GM19240 (cell line): ENCODE results near the gene FBXO11.
"Not testable (repeated sequence)": the region's sequence is repeated elsewhere in the genome, so short reads cannot be mapped to it uniquely, and the experiment has no call there.

Experiments
- DNase-seq: peaks from one replicate; pipeline ENCODE4 v3.0.0; 2011; ENCODE audit warnings: low spot score; ENCODE audit not compliant: insufficient read length

Gene FBXO11

GRCh38 chr2:47897883-47898731 lies 8.2 kb downstream of the FBXO11 start:
- no peak for DNase-seq

- DNase-seq: not testable (repeated sequence)
Observed at GRCh38 chr2:47897191-47897882, 9.0 kb downstream of the FBXO11 start.

DNA sequence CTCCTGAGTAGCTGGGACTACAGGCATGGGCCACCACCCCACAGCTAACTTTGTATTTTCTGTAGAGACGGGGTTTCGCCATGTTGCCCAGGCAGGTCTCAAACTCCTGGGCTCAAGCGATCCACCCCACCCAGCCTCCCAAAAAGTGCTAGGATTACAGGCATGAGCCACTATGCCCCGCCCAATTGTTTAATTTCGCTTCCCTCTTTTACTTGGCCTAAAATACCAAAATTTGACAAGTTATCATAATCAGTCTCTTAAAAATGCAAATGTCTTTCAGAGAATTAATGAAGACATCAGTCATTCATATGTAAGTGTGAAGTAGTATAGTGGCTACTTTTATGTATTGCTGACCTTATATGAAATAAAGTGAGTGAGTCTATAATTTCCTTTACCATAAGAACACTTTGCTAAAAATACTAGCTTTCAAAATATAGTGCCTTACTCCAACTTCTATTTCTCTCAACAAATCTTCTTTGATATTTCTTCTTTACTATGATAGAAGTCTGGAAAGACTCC lies 9.8 kb downstream of the FBXO11 start:
- DNase-seq: no peak

- no peak for DNase-seq
Observed at GRCh38 chr2:47893771-47894170, 12.5 kb downstream of the FBXO11 start.

GRCh38 chr2:47892338-47892730 lies 14.0 kb downstream of the FBXO11 start:
- no peak for DNase-seq

- no peak for DNase-seq
Observed at GRCh38 chr2:47891369-47892337, 14.6 kb downstream of the FBXO11 start.

DNA sequence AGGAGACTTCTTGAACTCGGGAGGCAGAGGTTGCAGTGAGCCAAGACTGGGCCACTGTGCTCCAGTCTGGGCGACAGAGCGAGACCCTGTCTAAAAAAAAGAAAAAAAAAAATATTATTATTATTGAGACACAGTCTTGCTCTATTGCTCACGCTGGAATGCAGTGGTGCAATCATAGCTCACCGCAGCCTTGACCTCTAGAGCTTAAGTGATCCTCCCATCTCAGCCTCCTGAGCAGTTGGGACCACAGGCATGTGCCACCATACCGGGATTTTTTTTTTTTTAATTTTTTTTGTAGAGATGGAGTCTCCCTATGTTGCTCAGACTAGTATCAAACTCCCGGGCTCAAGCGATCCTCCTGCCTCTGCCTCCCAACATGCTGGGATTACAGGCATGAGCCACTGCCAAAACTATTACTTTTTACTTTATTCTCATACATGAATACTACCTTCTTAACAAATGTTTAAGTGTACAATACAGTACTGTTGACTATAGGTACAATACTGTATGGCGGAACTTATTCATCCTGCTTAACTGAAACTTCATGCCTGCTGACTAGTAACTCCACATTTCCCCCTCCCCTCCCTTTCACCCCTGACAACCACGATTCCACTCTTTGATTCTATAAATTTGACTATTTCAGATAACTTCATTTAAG lies 15.5 kb downstream of the FBXO11 start:
- no peak for DNase-seq

- no peak for DNase-seq
Observed at GRCh38 chr2:47888581-47889280, 17.6 kb downstream of the FBXO11 start.

GRCh38 chr2:47876912-47877311 lies 29.4 kb downstream of the FBXO11 start:
- no peak for DNase-seq

DNA sequence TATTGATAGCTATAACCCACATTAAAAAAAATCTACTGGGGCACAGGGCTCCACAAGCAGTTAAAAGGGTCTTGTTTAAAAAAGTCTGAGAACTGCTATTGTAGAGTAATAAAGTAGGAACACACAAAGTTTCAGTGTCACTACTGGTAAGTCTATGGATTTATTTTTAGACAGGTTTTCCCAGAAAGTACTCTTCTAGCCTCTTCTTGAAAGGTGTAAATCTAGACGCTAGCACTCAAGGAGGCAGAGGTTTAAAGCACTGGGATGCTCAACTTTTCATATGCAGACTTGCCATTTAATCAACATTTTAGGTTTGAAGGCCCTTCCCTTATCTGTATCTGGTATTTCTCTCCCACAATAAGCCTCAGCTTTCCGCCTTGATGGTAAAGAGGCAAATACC lies 33.4 kb downstream of the FBXO11 start:
- no peak for DNase-seq

GRCh38 chr2:47870641-47871540 lies 35.4 kb downstream of the FBXO11 start:
- no peak for DNase-seq

DNA sequence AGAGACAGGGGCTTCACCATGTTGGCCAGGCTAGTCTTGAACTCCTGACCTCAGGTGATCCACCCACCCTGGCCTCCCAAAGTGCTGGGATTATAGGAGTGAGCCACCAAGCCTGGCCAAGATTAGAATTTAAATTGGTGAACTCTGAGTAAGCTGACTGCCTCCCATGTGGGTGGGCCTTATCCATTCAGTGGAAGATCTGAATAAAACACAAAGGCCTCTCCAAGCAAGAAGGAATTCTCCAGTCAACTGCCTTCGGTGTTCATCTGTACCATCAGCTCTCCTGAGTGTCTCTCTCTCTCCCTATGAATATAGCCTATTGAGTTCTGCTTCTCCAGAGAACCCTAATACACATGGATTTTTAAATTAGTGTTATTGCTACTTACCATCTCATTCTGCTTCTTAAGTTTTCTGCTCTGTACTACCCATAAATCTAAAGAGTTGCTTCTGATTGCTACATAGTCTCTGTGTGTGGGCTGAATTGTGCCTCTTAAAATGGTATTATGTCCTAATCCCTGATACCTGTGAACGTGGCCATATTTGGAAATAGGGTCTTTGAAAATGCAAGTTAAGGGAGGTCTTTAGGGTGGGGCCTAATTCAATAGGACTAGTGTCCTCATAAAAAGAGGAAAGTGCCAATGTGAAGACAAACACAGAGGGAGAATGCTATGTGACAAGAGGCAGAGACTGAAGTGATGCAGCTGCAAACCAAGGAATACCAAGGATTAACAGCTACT lies 36.3 kb downstream of the FBXO11 start:
- no peak for DNase-seq

- DNase-seq: no peak
Observed at GRCh38 chr2:47868611-47869352, 37.5 kb downstream of the FBXO11 start.

DNA sequence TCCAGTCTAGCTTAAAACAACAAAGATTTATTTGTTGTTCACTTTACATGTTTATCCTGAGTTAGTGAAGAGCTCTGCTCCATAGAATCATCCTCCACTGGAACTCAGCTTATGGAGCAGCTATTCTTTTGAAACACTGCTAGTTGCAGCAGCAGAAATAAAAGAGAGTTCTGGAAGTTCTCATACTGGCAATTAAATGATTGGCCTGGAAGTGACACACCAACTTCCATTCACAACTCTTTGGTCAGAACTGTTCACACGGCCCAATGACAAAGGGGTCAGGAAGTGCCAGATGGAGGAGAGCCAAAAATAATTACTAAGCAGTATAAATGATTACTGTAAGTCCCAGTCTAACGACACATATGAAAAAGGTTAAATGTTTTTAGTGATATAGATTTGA lies 39.1 kb downstream of the FBXO11 start:
- DNase-seq: no peak

GRCh38 chr2:47864566-47864965 lies 41.7 kb downstream of the FBXO11 start:
- no peak for DNase-seq

DNA sequence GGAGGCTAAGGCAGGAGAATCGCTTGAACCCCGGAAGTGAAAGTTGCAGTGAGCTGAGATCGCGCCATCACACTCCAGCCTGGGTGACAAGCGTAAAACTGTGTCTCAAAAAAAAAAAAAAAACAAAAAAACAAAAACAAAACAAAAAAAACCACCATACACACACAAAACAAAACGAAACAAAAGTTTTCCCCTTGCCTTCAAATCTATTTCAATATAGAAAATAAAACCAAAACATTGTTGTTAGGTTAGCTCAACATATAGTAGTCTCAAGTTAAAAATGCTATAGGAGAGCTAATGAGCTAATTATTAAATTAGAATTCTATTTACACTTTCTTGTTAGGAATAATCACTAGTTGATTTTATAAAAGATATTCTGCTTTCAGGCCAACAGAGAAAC lies 43.3 kb downstream of the FBXO11 start:
- DNase-seq: no peak

DNA sequence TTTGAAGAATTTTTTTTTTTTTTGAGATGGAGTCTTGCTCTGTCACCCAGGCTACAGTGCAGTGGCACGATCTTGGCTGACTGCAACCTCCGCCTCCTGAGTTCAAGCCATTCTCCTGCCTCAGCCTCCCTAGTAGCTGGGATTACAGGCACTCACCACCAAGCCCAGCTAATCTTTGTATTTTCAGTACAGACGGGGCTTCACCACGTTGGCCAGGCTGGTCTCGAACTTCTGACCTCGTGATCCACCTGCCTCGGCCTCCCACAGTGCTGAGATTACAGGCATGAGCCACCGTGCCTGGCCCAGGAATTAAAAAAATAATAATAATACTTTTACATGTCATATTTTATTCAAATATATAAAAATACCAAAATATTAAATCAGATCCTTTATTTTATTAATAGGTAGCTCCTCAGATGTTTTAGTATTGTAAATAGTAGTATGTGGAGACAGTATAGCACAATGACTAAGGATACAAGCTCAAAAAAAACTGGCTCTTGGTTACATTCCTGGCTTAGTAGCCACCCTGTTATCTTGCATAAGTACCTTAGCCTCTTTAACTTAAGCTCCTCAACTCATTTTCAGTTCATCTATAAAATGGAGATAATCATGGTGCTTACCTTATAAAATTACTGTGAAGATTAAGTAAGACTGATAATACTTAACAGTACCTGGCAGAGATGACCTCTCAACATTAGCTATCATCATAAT lies 53.1 kb downstream of the FBXO11 start:
- DNase-seq: not testable (repeated sequence)
